Ureter (tissue), 1 donor: Measurements from ENCODE around the gene CLEC4G. TPM values are rescaled to one million over a fixed set of nuclear protein-coding genes. Genes with fewer than 3 reads are reported as not detected.
"Not testable (repeated sequence)": the region's sequence is repeated elsewhere in the genome, so short reads cannot be mapped to it uniquely, and the experiment has no call there.

Source experiments
- DNase-seq: peaks from one replicate; pipeline ENCODE4 v3.0.0-alpha.2; 2020; ENCODE audit warnings: low spot score
- total RNA-seq: library from RNA; stranded (reverse); gene quantifications from one replicate; pipeline ENCODE4 v1.2.4, GENCODE V29; 2023
- donor health status: DM: yes; HTN: yes; CAD: no.

Gene CLEC4G, protein sequence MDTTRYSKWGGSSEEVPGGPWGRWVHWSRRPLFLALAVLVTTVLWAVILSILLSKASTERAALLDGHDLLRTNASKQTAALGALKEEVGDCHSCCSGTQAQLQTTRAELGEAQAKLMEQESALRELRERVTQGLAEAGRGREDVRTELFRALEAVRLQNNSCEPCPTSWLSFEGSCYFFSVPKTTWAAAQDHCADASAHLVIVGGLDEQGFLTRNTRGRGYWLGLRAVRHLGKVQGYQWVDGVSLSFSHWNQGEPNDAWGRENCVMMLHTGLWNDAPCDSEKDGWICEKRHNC
- 0.57 TPM for total RNA-seq

DNA sequence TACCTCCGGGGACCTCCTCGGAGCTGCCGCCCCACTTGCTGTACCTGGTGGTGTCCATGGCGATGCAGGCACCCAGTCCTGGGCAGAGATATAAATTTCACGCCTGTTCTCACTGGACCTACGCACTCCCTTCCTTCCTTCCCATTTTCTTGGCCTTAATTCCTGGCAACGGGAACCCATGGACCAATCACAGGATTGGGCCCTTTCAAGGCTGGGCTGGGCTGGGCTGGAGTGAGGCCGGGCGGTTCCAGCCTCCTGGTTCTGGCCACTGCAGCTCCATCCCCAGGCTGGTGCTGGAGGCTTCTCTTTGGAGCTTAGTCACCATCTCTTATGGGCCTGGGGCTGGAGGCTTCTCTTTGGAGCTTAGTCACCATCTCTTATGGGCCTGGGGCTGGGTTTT lies at the start of gene CLEC4G:
Gene CLEC4G, minus strand, starts transcription at position 66 of the 400 bp plus-strand sequence. Its CDS starts 8 bp downstream, at position 58.
- DNase-seq: no peak

- no peak for DNase-seq
Measured at GRCh38 chr19:7781157-7781556, 49.2 kb upstream of the CLEC4G start.

- DNase-seq: no peak
Measured at GRCh38 chr19:7779631-7780486, 47.9 kb upstream of the CLEC4G start.

GRCh38 chr19:7778081-7778480 lies 46.2 kb upstream of the CLEC4G start:
- DNase-seq: no peak

DNA sequence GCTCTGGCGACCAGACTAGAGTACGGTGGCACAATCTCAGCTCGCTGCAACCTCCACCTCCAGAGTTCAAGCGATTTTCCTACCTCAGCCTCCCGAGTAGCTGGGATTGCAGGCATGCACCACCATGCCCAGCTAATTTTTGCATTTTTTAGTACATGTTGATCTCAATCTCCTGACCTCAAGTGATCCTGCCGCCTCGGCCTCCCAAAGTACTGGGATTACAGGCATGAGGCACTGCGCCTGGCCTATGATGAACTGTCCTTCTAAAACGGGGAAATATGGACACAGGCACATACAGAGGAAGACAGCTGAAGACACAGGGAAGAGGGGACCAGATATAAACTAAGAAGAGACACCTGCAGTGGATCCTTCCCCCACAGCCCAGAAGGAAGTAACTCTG lies 43.9 kb upstream of the CLEC4G start:
- no peak for DNase-seq

DNA sequence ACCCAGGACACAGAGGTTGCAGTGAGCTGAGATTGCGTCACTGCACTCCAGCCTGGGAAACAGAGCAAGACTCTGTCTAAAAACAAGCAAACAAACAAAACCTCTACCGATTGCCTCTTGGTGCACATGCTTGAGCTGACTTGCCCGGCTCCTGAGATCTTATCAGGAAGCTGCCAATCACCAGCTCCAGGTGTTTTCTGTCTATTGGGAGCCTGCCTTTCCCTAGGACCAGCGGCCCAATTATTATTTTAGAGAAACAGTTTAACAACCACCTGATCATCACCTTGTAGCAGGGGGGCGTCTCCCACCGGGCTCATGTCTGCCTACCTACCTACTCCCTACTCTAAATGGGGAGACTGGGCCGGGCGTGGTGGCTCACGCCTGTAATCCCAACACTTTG lies 41.9 kb upstream of the CLEC4G start:
- no peak for DNase-seq

DNA sequence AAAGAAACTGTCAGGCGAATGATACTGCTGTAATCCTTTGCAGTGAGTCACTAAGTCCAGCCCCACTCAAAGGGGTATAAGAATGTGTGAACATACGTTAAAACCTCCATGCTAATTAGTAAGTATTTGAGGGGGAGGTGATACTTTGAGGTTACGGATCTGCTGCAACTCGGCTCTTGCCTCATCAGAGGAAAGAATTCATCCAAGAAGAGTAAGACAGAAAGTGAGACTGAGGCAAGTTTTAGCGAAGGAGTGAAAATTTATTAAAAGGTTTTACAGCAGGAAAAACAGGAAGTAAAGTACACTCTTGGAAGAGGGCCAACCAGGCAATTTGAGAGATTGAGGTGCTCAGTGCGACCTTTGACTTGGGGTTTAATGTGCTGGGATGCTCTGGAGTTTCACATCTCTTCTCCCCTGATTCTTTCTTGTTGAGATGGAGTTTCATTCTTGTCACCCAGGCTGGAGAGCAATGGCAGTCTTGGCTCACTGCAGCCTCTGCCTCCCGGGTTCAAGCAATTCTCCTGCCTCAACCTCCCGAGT lies 40.9 kb upstream of the CLEC4G start:
- DNase-seq: no peak

DNA sequence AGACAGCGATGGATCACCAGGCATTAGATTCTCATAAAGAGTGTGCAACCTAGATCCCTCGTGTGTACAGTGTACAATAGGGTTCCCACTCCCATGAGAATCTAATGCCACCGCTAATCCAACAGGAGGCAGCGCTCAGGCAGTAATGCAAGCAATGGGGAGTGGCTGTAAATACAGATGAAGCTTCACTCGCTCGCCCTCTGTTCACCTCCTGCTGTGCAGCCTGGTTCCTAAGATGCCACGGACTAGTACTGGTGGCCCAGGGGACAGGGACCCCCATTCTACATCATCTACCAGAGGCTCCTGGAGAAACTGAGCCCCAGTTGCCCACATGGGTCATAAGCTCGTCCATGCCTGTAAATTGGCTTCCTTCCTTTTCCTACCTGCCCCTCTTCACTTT lies 39.2 kb upstream of the CLEC4G start:
- DNase-seq: no peak

DNA sequence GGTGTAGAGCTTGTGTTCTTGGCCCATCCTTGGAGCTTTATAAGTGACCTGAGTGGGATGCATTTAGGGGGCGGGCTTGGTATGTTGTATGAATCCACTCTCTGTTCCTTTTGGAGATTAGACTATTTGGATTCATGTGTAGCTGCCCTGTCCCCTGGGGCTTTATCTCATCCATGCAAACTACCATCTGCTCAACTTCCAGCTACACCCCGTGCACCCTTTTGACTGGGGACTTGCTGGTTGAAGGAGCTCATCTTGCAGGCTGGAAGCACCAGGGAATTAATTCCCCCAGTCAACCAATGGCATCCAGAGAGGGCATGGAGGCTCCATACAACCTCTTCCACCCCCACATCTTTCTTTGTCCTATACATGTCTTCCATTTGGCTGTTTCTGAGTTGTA lies 37.3 kb upstream of the CLEC4G start:
- DNase-seq: no peak

DNA sequence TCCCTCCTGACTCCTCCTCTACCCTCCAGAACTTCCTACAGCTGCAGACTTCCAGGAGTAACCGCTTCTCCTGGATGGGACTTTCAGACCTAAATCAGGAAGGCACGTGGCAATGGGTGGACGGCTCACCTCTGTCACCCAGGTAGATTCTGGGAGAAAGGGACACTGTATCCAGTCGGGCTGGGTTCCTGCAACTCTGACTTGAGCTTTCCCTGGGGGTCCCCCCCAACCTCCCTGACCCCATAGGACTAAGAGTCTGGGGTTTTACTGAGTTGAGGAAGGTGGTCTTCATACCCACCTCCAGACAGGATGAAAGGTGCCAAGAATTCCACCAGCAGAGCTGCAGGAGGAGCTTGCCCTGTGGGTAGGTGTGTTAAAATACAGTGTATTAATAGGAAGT lies 35.6 kb upstream of the CLEC4G start:
- no peak for DNase-seq

GRCh38 chr19:7766535-7766934 lies 34.6 kb upstream of the CLEC4G start:
- DNase-seq: no peak

DNA sequence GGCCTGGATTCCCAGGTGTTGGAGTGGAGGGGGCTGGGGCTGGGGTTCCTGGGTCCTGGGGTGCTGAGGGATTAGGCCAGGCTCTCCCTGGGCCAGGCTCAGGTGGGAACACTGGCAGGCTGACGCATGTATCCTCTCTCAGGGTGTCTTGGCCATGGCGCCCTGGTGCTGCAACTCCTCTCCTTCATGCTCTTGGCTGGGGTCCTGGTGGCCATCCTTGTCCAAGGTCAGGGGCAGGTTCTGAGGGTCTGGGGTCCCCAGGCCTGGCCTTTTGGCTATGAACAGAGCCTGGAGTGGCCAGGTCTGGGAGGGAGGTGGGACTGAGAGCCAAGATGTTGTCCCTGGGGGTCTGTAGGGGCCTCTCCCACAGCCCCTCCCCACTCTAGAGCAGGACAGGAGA lies 33.1 kb upstream of the CLEC4G start:
- not testable (repeated sequence) for DNase-seq

DNA sequence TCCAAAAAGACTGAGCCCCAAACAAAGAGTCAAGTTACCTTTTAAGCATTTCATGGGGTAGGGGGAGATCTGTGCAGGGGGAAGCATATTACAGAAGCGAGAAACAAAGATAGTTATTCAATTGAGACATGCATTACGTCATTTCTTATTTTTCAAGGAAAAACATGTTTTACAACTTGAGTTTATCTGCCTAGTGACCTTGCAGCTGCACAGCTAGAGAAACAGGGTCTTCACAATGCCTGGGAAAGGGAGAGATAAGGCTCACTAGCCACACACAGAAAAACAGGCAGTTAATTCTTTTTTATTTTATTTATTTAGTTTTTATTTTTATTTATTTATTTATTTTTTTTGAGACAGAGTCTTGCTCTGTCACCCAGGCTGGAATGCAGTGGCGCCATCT lies 32.2 kb upstream of the CLEC4G start:
- not testable (repeated sequence) for DNase-seq

DNA sequence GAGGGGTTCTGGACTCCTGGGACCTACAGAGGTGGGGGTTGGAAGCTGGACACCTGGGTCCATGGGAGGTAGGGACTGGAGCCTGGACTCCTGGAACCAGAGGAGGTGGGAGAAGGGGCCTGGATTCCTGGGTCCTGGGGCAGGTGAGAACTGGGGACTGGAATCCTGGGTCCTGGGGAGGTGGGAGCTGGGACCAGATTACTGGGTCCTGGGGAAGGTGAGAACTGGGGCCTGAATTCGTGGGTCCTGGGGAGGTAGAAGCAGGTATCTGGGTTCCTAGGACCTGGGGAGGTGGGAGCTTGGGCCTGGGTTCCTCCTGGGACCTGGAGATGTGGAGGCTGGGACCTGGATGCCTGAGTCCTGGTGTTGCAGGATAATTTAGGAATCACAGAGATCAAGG lies 31.8 kb upstream of the CLEC4G start:
- DNase-seq: no peak

- DNase-seq: no peak
Measured at GRCh38 chr19:7762719-7763293, 30.9 kb upstream of the CLEC4G start, which contains the start of gene CLEC4M. TSS of gene CLEC4M (plus strand) at chr19:7763243. CDS start at chr19:7763267, 24 bp downstream.

- no peak for DNase-seq
Measured at GRCh38 chr19:7759156-7759555, 27.2 kb upstream of the CLEC4G start.

GRCh38 chr19:7757358-7757757 lies 25.4 kb upstream of the CLEC4G start:
- no peak for DNase-seq

GRCh38 chr19:7756258-7756657 lies 24.3 kb upstream of the CLEC4G start:
- DNase-seq: no peak

DNA sequence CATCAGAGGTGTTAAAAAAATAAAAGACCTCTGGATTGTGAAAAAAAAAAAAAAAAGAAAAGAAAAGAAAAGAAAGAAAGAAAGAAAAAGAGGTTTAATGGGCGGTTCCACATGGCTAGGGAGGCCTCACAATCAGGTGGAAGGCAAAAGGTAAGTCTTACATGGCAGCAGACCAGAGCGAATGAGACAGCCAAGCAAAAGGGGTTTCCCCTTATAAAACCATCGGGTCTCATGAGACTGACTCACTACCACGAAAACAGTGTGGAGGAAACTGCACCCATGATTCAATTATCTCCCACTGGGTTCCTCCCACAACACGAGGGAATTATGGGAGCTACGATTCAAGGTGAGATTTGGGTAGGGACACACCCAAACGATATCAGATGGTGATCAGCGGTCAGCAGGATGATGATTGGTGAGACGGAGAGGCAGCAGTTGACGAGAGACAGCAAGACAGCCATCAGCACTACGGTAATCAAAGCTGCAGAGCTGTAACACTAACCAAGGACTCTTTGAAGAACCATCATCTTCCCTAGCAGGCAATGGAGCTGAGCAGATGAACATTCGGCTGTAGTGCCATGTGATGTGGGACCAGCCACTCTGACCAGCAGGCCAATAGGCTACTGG lies 19.4 kb upstream of the CLEC4G start:
- DNase-seq: no peak

DNA sequence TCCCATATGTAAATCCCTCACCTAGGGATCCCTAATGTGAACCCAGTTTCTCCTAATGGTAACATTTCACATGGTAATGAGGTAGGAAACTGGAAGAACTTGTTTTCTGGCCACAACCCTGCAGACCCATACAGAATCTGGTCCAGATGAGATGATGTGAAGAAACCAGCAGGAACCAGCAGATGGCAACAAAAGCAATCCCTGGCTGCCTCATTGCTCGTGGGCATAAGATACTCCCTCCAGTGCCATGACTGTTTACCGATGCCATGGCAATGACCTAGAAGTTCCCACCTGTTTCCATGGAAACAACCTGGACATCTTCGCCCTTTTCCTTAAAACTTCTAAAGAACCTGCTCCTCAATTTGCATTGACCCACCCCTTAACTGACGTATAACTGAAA lies 16.8 kb upstream of the CLEC4G start:
- no peak for DNase-seq

DNA sequence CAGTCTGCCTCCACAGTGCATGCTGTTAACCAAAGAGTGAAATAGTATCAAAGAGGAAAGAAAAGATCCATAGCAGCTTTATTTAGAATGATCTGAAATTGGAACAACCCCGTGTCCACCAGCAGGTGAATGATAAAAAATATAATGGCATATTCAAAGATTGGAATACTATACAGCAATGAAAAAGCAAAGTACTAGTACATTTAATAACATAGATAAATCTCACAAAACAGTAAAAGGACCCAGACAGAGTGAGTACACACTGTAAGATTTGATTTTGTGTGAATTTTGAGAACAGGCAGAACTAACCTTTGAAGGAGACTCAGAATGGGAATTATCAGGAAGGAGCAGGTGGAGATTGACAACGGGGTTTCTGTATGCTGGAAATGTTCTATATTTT lies 16.3 kb upstream of the CLEC4G start:
- DNase-seq: no peak
